GM23338 (cell line): ENCODE measurements around the gene NCAPD3.
A peak's percentile ranks its signal among the peaks of the same experiment; 100 is the strongest.

Source experiments
- EZH2 ChIP-seq: fragments of 200-600 bp; sonication (generic); IDR thresholded peaks from one replicate; pipeline ENCODE4 v1.8.0; 2017; ENCODE audit warnings: antibody characterized with exemption, mild to moderate bottlenecking, low read depth; ENCODE audit not compliant: unreplicated experiment
- EZH2phosphoT487 ChIP-seq: fragments of 200-600 bp; sonication (generic); IDR thresholded peaks from one replicate; pipeline ENCODE4 v1.8.1; 2018; ENCODE audit warnings: antibody characterized with exemption; ENCODE audit not compliant: unreplicated experiment
- POLR2AphosphoS5 ChIP-seq: IDR thresholded peaks from 2 replicates; pipeline ENCODE4 v1.6.1; 2016; ENCODE audit warnings: antibody characterized with exemption, low read depth
- TF ChIP-seq, protein P1 (sequence below), 2 experiments: fragments of 200-600 bp in 1 of 2; sonication (generic) in 1 of 2; conservative IDR thresholded peaks; 2 replicates each; pipeline versions ENCODE4 v1.5.1 to v1.6.1; 2016 to 2017; ENCODE audit warnings: antibody characterized with exemption in 2 of 2, low read depth in 2 of 2, mild to moderate bottlenecking in 2 of 2, moderate library complexity in 1 of 2
- TF ChIP-seq, protein P2 (sequence below): IDR thresholded peaks from 2 replicates; pipeline ENCODE4 v1.6.1; 2016; ENCODE audit warnings: antibody characterized with exemption

- TF ChIP-seq, protein P1, sequence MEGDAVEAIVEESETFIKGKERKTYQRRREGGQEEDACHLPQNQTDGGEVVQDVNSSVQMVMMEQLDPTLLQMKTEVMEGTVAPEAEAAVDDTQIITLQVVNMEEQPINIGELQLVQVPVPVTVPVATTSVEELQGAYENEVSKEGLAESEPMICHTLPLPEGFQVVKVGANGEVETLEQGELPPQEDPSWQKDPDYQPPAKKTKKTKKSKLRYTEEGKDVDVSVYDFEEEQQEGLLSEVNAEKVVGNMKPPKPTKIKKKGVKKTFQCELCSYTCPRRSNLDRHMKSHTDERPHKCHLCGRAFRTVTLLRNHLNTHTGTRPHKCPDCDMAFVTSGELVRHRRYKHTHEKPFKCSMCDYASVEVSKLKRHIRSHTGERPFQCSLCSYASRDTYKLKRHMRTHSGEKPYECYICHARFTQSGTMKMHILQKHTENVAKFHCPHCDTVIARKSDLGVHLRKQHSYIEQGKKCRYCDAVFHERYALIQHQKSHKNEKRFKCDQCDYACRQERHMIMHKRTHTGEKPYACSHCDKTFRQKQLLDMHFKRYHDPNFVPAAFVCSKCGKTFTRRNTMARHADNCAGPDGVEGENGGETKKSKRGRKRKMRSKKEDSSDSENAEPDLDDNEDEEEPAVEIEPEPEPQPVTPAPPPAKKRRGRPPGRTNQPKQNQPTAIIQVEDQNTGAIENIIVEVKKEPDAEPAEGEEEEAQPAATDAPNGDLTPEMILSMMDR (conservative IDR thresholded peaks at IDR 0.05; ENCODE audit: low read depth in 2 of 2) = peak; percentile 57 to 67
- TF ChIP-seq POLR2AphosphoS5 (no peak), EZH2phosphoT487 (no peak), EZH2 (no peak)
- TF ChIP-seq, protein P2, sequence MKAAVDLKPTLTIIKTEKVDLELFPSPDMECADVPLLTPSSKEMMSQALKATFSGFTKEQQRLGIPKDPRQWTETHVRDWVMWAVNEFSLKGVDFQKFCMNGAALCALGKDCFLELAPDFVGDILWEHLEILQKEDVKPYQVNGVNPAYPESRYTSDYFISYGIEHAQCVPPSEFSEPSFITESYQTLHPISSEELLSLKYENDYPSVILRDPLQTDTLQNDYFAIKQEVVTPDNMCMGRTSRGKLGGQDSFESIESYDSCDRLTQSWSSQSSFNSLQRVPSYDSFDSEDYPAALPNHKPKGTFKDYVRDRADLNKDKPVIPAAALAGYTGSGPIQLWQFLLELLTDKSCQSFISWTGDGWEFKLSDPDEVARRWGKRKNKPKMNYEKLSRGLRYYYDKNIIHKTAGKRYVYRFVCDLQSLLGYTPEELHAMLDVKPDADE = no peak
These were observed 46.5 kb upstream of the NCAPD3 start for GRCh38 chr11:134270250-134270714.
